Neural progenitor cell (in vitro differentiated cells): ENCODE results near the gene TIMM9. TPM values are rescaled to one million over a fixed set of nuclear protein-coding genes. Genes with fewer than 3 reads are reported as not detected.
"Not testable (repeated sequence)": the region's sequence is repeated elsewhere in the genome, so short reads cannot be mapped to it uniquely, and the experiment has no call there.

ENCODE experiments used
- DNase-seq: peaks from one replicate; pipeline ENCODE4 v3.0.0-alpha.2; 2016; ENCODE audit warnings: low spot score
- H2AFZ ChIP-seq: fragments of 200-600 bp; sonication (generic); replicated peaks from 2 replicates; pipeline ENCODE4 v1.6.1; 2016; ENCODE audit warnings: antibody characterized with exemption
- H3F3A ChIP-seq: fragments of 200-600 bp; sonication (generic); 2 replicates; pipeline ENCODE4 v1.6.1; 2016; ENCODE audit warnings: antibody characterized with exemption, low read depth
- H3K27ac ChIP-seq: fragments of 200-600 bp; sonication (generic); 2 replicates; pipeline ENCODE4 v1.5.1; 2016; ENCODE audit warnings: mild to moderate bottlenecking
- H3K27me3 ChIP-seq: fragments of 200-600 bp; sonication (generic); 2 replicates; pipeline ENCODE4 v1.6.1; 2016; ENCODE audit warnings: mild to moderate bottlenecking, moderate library complexity
- H3K36me3 ChIP-seq: fragments of 200-600 bp; sonication (generic); 2 replicates; pipeline ENCODE4 v1.5.1; 2016
- H3K4me1 ChIP-seq: fragments of 200-600 bp; sonication (generic); 2 replicates; pipeline ENCODE4 v1.6.1; 2016; ENCODE audit warnings: mixed run types
- H3K4me2 ChIP-seq: fragments of 200-600 bp; sonication (generic); 2 replicates; pipeline ENCODE4 v1.6.1; 2016
- H3K4me3 ChIP-seq: fragments of 200-600 bp; sonication (generic); 2 replicates; pipeline ENCODE4 v1.5.1; 2016
- H3K79me2 ChIP-seq: fragments of 200-600 bp; sonication (generic); 2 replicates; pipeline ENCODE4 v1.6.1; 2016; ENCODE audit warnings: low read depth
- H3K9ac ChIP-seq: fragments of 200-600 bp; sonication (generic); 2 replicates; pipeline ENCODE4 v1.6.1; 2016
- H3K9me3 ChIP-seq: fragments of 200-600 bp; sonication (generic); 2 replicates; pipeline ENCODE4 v1.5.1; 2016; ENCODE audit warnings: low read depth
- H4K20me1 ChIP-seq: fragments of 200-600 bp; sonication (generic); 2 replicates; pipeline ENCODE4 v1.6.1; 2016; ENCODE audit warnings: low read depth
- H3K27ac Mint-ChIP-seq: 3 replicates; pipeline ENCODE4 v1.8.0; 2021; ENCODE audit warnings: mixed read lengths
- H3K27me3 Mint-ChIP-seq: 2 replicates; pipeline ENCODE4 v1.8.0; 2022; ENCODE audit warnings: low read depth, mild to moderate bottlenecking, inconsistent platforms, moderate library complexity, mixed read lengths; ENCODE audit not compliant: insufficient read depth
- H3K36me3 Mint-ChIP-seq: 3 replicates; pipeline ENCODE4 v1.8.0; 2021; ENCODE audit warnings: mixed read lengths
- H3K4me1 Mint-ChIP-seq: 3 replicates; pipeline ENCODE4 v1.8.0; 2021; ENCODE audit warnings: mixed read lengths
- H3K4me3 Mint-ChIP-seq: 3 replicates; pipeline ENCODE4 v1.8.0; 2021; ENCODE audit warnings: mild to moderate bottlenecking, moderate library complexity, mixed read lengths
- H3K9me3 Mint-ChIP-seq: 3 replicates; pipeline ENCODE4 v1.8.0; 2020; ENCODE audit warnings: mixed read lengths
- EZH2 ChIP-seq: fragments of 200-600 bp; sonication (generic); IDR thresholded peaks from 2 replicates; pipeline ENCODE4 v1.6.1; 2017; ENCODE audit warnings: antibody characterized with exemption, mild to moderate bottlenecking, moderate library complexity
- EZH2phosphoT487 ChIP-seq: fragments of 200-600 bp; sonication (generic); IDR thresholded peaks from 2 replicates; pipeline ENCODE4 v1.6.1; 2017; ENCODE audit warnings: antibody characterized with exemption
- total RNA-seq: library from RNA; depleted of rRNA; stranded (reverse); fragments of >200 nt; gene quantifications from 2 replicates; pipeline ENCODE4 v1.2.3, GENCODE V29; 2015; ENCODE audit warnings: low replicate concordance
- TF ChIP-seq, protein P1 (sequence below): fragments of 200-600 bp; sonication (generic); IDR thresholded peaks from 2 replicates; pipeline ENCODE4 v1.5.1; 2017; ENCODE audit warnings: antibody characterized with exemption, mild to moderate bottlenecking

Gene TIMM9
- total RNA-seq, 1 donor from 2014 or later: 97.2 TPM

DNA sequence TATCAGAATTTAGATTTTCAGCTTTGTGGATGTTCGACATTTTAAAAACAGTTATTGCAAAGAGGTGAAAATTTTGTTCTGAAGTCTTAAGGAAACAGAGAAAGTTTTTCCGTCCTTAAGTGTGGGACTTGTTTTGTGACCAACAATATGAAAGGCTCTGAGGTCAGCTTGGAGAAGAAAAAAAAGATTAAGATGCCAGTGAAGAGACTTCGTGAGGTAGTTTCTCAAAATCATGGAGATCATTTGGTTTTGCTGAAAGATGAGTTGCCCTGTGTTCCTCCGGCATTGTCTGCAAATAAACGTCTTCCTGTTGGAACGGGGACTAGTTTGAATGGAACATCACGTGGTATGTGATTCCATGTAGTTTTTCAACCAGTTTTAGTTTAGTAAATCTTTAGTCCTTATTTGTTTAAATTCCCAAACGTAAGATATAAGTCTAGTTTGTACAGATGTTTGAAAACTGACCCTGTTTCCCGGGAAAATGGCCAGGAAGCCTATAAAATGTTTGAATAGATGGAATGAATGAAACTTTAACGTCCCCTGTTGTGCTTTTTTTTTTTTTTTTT is 870 bp upstream of the TIMM9 start:
- Histone ChIP-seq H3K36me3 (peaks cover 8% of the 10 kb centered on the region), H3K79me2 (peaks cover 58% of the 10 kb centered on the region), H3K4me3 (peak overlapping the region; percentile 90), H3K9me3 (no peaks in the 10 kb centered on the region), H3K9ac (peak overlapping the region; percentile 54), H2AFZ (peak overlapping the region; percentile 100), H3F3A (peaks cover 10% of the 10 kb centered on the region), H3K27me3 (no peaks in the 10 kb centered on the region), H4K20me1 (no peaks in the 10 kb centered on the region), H3K4me2 (peak overlapping the region; percentile 92), H3K4me1 (peaks cover 6% of the 10 kb centered on the region), H3K27ac (peak overlapping the region; percentile 2)
- peaks cover 3% of the 10 kb centered on the region for H3K36me3 Mint-ChIP-seq
- DNase-seq: peak; percentile 51
- H3K9me3 Mint-ChIP-seq: no peaks in the 10 kb centered on the region
- H3K4me1 Mint-ChIP-seq: peaks cover 21% of the 10 kb centered on the region
- TF ChIP-seq EZH2 (no peak), EZH2phosphoT487 (no peak)
- TF ChIP-seq, protein P1, sequence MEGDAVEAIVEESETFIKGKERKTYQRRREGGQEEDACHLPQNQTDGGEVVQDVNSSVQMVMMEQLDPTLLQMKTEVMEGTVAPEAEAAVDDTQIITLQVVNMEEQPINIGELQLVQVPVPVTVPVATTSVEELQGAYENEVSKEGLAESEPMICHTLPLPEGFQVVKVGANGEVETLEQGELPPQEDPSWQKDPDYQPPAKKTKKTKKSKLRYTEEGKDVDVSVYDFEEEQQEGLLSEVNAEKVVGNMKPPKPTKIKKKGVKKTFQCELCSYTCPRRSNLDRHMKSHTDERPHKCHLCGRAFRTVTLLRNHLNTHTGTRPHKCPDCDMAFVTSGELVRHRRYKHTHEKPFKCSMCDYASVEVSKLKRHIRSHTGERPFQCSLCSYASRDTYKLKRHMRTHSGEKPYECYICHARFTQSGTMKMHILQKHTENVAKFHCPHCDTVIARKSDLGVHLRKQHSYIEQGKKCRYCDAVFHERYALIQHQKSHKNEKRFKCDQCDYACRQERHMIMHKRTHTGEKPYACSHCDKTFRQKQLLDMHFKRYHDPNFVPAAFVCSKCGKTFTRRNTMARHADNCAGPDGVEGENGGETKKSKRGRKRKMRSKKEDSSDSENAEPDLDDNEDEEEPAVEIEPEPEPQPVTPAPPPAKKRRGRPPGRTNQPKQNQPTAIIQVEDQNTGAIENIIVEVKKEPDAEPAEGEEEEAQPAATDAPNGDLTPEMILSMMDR: no peak
- H3K27me3 Mint-ChIP-seq: peaks cover 4% of the 10 kb centered on the region
- peak overlapping the region; percentile 97 for H3K4me3 Mint-ChIP-seq
- H3K27ac Mint-ChIP-seq: peak overlapping the region; percentile 61

DNA sequence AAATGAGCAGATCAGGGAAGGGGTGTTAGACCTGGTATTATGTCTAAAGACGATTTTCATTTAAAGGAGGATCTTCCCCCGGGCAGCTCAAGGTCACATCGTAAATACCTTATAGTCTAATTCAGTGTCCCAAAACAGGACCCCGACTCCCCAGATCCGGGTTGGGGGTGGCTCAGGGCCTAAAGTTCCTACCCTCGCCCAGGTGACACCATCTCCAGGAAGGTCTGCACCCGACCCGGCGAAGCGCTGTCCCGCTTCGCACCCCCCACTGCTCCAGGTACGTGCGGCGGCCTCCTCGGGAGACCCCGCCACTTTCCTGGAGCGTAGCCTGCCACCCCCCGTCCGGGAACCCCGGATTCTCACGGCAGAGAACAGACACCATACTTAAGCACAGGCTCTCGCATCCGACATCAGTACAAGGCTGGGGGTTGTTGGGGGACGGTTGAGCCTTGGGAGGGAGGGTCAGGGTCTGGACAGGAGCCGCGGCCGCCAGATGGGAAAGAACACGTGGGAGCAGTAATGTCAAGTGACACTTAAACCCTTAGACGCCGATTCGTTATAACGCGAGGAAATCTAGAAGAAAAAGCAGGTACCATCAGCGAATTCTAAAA is 556 bp downstream of the TIMM9 start:
- Histone ChIP-seq H3K4me2 (peak overlapping the region; percentile 92), H3K4me3 (peak overlapping the region; percentile 90), H3F3A (peaks cover 10% of the 10 kb centered on the region), H3K4me1 (peaks cover 6% of the 10 kb centered on the region), H3K27me3 (no peaks in the 10 kb centered on the region), H3K79me2 (peaks cover 58% of the 10 kb centered on the region), H3K36me3 (no peaks in the 10 kb centered on the region), H3K9ac (peak overlapping the region; percentile 42), H3K9me3 (no peaks in the 10 kb centered on the region), H2AFZ (peak overlapping the region; percentile 100), H3K27ac (peak overlapping the region; percentile 79), H4K20me1 (peaks cover 3% of the 10 kb centered on the region)
- peaks cover 4% of the 10 kb centered on the region for H3K27me3 Mint-ChIP-seq
- peak overlapping the region; percentile 96 for H3K27ac Mint-ChIP-seq
- H3K36me3 Mint-ChIP-seq: peaks cover 3% of the 10 kb centered on the region
- peak overlapping the region; percentile 97 for H3K4me3 Mint-ChIP-seq
- DNase-seq: peak; percentile 85
- H3K4me1 Mint-ChIP-seq: peaks cover 21% of the 10 kb centered on the region
- H3K9me3 Mint-ChIP-seq: no peaks in the 10 kb centered on the region
- TF ChIP-seq EZH2phosphoT487: no peak
- TF ChIP-seq, protein P1: no peak
- TF ChIP-seq EZH2: no peak

DNA sequence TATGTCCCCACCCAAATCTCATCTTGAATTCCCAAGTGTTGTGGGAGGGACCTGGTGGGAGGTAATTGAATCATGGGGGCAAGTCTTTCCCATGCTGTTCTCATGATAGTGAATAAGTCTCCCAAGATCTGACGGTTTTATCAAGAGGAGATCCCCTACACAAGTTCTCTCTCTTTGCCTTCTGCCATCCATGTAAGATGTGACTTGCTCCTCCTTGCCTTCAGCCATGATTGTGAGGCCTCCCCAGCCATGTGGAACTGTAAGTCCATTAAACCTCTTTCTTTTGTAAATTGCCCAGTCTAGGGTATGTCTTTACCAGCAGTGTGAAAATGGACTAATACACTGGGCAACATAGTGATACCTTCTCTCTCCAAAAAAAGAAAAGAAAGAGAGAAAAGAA is 10.4 kb downstream of the TIMM9 start:
- not testable (repeated sequence) for H2AFZ ChIP-seq, H3K4me2 ChIP-seq, H3K27ac ChIP-seq, H3K9me3 Mint-ChIP-seq, H3K27me3 Mint-ChIP-seq, H3K27me3 ChIP-seq, DNase-seq, H3K9ac ChIP-seq, H3K27ac Mint-ChIP-seq, H4K20me1 ChIP-seq, H3K4me1 Mint-ChIP-seq, H3K9me3 ChIP-seq, H3K4me3 ChIP-seq, H3F3A ChIP-seq, H3K4me3 Mint-ChIP-seq, H3K4me1 ChIP-seq
- Histone ChIP-seq H3K36me3 (peaks cover 27% of the 10 kb centered on the region), H3K79me2 (peaks cover 46% of the 10 kb centered on the region)
- peaks cover 26% of the 10 kb centered on the region for H3K36me3 Mint-ChIP-seq
